ENCODE results near the gene NIPBL.

DNA sequence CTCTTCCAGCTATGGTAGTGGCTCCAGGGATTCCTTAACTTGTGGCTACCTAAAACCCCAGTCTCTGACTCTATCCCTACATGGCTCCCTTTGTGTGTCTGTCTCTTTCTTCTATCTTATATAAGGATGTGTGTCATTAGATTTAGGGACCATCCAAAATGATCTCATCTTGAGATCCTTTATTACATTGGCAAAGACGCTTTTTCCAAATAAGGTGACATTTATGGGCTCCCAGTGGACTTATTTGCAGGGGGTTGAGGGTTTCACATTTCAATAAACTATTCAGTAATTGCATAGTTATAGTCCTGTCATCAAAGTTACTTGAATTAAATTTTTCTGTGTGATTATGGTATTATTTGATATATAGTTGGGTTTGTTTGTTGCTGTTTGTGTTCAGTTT, 59.2 kb downstream of the NIPBL start:
- TF ChIP-seq CTCF (IDR thresholded peaks at IDR 0.05 in 2 of 3, conservative IDR thresholded peaks at IDR 0.05 in 1 of 3; ENCODE audit: control insufficient read depth in 2 of 3, extremely low read depth in 1 of 3, insufficient read depth in 1 of 3, low read depth in 3 of 3, low read length in 3 of 3) (no peak), SRF (IDR thresholded peaks at IDR 0.05; ENCODE audit: low read depth in 2 of 2, low read length in 2 of 2) (no peak), EP300 (IDR thresholded peaks at IDR 0.05; ENCODE audit: borderline replicate concordance in 1 of 2, control insufficient read depth in 1 of 2, low read depth in 2 of 2, low read length in 2 of 2) (no peak), POLR2AphosphoS5 (IDR thresholded peaks at IDR 0.05; ENCODE audit: low read length) (no peak), EZH2 (IDR thresholded peaks at IDR 0.05; ENCODE audit: borderline replicate concordance, control insufficient read depth, low read depth, low read length) (no peak), SP1 (IDR thresholded peaks at IDR 0.05; ENCODE audit: low read depth, low read length) (no peak), ZNF24 (IDR thresholded peaks at IDR 0.05) (no peak)
